Hepatocyte (in vitro differentiated cells): ENCODE results near the gene TM4SF4. TPM values are rescaled to one million over a fixed set of nuclear protein-coding genes. Genes with fewer than 3 reads are reported as not detected.

Experiments used
- DNase-seq: peaks from one replicate; pipeline ENCODE4 v3.0.0-alpha.2; 2016; ENCODE audit warnings: low spot score
- H2AFZ ChIP-seq: fragments of 200-600 bp; sonication (generic); 2 replicates; pipeline ENCODE4 v1.6.0; 2016; ENCODE audit warnings: antibody characterized with exemption, mild to moderate bottlenecking
- H3K27ac ChIP-seq: fragments of 200-600 bp; sonication (generic); 2 replicates; pipeline ENCODE4 v1.5.1; 2016; ENCODE audit warnings: mild to moderate bottlenecking
- H3K27me3 ChIP-seq: fragments of 200-600 bp; sonication (generic); 2 replicates; pipeline ENCODE4 v1.6.1; 2016
- H3K36me3 ChIP-seq: fragments of 200-600 bp; sonication (generic); replicated peaks from 2 replicates; pipeline ENCODE4 v1.5.1; 2016; ENCODE audit warnings: low read depth; ENCODE audit not compliant: insufficient read depth
- H3K4me1 ChIP-seq: fragments of 200-600 bp; sonication (generic); 2 replicates; pipeline ENCODE4 v1.5.1; 2016; ENCODE audit warnings: mild to moderate bottlenecking, moderate library complexity; ENCODE audit not compliant: insufficient read depth
- H3K4me2 ChIP-seq: fragments of 200-600 bp; sonication (generic); 2 replicates; pipeline ENCODE4 v1.6.0; 2016
- H3K4me3 ChIP-seq: fragments of 200-600 bp; sonication (generic); 2 replicates; pipeline ENCODE4 v1.5.1; 2016; ENCODE audit warnings: mild to moderate bottlenecking
- H3K79me2 ChIP-seq: fragments of 200-600 bp; sonication (generic); 2 replicates; pipeline ENCODE4 v1.6.0; 2017; ENCODE audit warnings: mild to moderate bottlenecking
- H3K9me2 ChIP-seq: fragments of 200-600 bp; sonication (generic); replicated peaks from 2 replicates; pipeline ENCODE4 v1.6.0; 2017; ENCODE audit warnings: mild to moderate bottlenecking; ENCODE audit not compliant: insufficient read depth
- H3K9me3 ChIP-seq: fragments of 200-600 bp; sonication (generic); 2 replicates; pipeline ENCODE4 v1.5.1; 2016; ENCODE audit warnings: low read depth, mild to moderate bottlenecking
- H4K20me1 ChIP-seq: fragments of 200-600 bp; sonication (generic); 2 replicates; pipeline ENCODE4 v1.6.0; 2016; ENCODE audit warnings: mild to moderate bottlenecking; ENCODE audit not compliant: insufficient read depth, poor library complexity, severe bottlenecking
- EZH2 ChIP-seq: fragments of 200-600 bp; sonication (generic); IDR thresholded peaks from 2 replicates; pipeline ENCODE4 v1.6.1; 2016; ENCODE audit warnings: antibody characterized with exemption, mild to moderate bottlenecking, borderline replicate concordance
- EZH2phosphoT487 ChIP-seq: fragments of 200-600 bp; sonication (generic); IDR thresholded peaks from one replicate; pipeline ENCODE4 v1.6.1; 2018; ENCODE audit warnings: antibody characterized with exemption, mild to moderate bottlenecking, low read depth, moderate library complexity; ENCODE audit not compliant: unreplicated experiment, severe bottlenecking
- WGBS: methylation state at CpG from one replicate; pipeline ENCODE4 v1.1.6; 2016; ENCODE audit warnings: low lambda C conversion rate; ENCODE audit errors: missing lambda C conversion rate; 5-methylcytosine and 5-hydroxymethylcytosine counted together
- polyA plus RNA-seq: library from polyadenylated mRNA; unstranded; fragments of >200 nt; fragmentation: Nextera tagmentation; extraction: Ambion mirVana; gene quantifications from 2 replicates; pipeline ENCODE4 v1.2.1, GENCODE V29; 2016
- total RNA-seq: library from RNA; depleted of rRNA; stranded (reverse); fragments of >200 nt; gene quantifications from 2 replicates; pipeline ENCODE4 v1.2.3, GENCODE V29; 2014
- TF ChIP-seq, protein P1 (sequence below): fragments of 200-600 bp; sonication (generic); IDR thresholded peaks from 2 replicates; pipeline ENCODE4 v1.5.1; 2016; ENCODE audit warnings: antibody characterized with exemption, mild to moderate bottlenecking; ENCODE audit not compliant: poor library complexity

The TM4SF4 gene
- total and polyA plus RNA-seq, 2 experiments from 2014 or later, result 434 to 763 TPM

GRCh38 chr3:149507491-149508324, 33.2 kb downstream of the TM4SF4 start:
- no peak overlapping the region for H2AFZ ChIP-seq
- no peak overlapping the region for H3K4me3 ChIP-seq
- H3K79me2 ChIP-seq, result no peaks in the 10 kb centered on the region
- H3K27me3 ChIP-seq, result no peaks in the 10 kb centered on the region
- no peak for DNase-seq
- H3K9me2 ChIP-seq, result no peaks in the 10 kb centered on the region
- H3K36me3 ChIP-seq, result no peaks in the 10 kb centered on the region
- TF ChIP-seq, protein P1, sequence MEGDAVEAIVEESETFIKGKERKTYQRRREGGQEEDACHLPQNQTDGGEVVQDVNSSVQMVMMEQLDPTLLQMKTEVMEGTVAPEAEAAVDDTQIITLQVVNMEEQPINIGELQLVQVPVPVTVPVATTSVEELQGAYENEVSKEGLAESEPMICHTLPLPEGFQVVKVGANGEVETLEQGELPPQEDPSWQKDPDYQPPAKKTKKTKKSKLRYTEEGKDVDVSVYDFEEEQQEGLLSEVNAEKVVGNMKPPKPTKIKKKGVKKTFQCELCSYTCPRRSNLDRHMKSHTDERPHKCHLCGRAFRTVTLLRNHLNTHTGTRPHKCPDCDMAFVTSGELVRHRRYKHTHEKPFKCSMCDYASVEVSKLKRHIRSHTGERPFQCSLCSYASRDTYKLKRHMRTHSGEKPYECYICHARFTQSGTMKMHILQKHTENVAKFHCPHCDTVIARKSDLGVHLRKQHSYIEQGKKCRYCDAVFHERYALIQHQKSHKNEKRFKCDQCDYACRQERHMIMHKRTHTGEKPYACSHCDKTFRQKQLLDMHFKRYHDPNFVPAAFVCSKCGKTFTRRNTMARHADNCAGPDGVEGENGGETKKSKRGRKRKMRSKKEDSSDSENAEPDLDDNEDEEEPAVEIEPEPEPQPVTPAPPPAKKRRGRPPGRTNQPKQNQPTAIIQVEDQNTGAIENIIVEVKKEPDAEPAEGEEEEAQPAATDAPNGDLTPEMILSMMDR, result no peak
- TF ChIP-seq EZH2phosphoT487, result no peak
- TF ChIP-seq EZH2, result no peak
- H4K20me1 ChIP-seq, result no peaks in the 10 kb centered on the region
- WGBS, result 64% methylated on average over 14 of the region's 14 CpGs
- H3K4me1 ChIP-seq, result no peaks in the 10 kb centered on the region
- no peak overlapping the region for H3K27ac ChIP-seq
- no peaks in the 10 kb centered on the region for H3K9me3 ChIP-seq
- no peak overlapping the region for H3K4me2 ChIP-seq

GRCh38 chr3:149509526-149509925, 35.0 kb downstream of the TM4SF4 start:
- Histone ChIP-seq H3K27me3 (no peaks in the 10 kb centered on the region), H3K9me2 (no peaks in the 10 kb centered on the region), H3K4me1 (no peaks in the 10 kb centered on the region), H3K9me3 (no peaks in the 10 kb centered on the region), H3K36me3 (no peaks in the 10 kb centered on the region), H3K4me2 (no peak overlapping the region), H2AFZ (no peak overlapping the region), H3K27ac (no peak overlapping the region), H4K20me1 (no peaks in the 10 kb centered on the region), H3K4me3 (no peak overlapping the region), H3K79me2 (no peaks in the 10 kb centered on the region)
- TF ChIP-seq EZH2 (no peak), EZH2phosphoT487 (no peak)
- TF ChIP-seq, protein P1, result no peak
- no peak for DNase-seq
- 81% methylated on average over 3 of the region's 3 CpGs for WGBS

GRCh38 chr3:149510480-149510879, 36.0 kb downstream of the TM4SF4 start:
- WGBS, result 94% methylated on average over 3 of the region's 3 CpGs
- TF ChIP-seq EZH2phosphoT487 (no peak), EZH2 (no peak)
- TF ChIP-seq, protein P1, result no peak
- Histone ChIP-seq H3K4me1 (no peaks in the 10 kb centered on the region), H3K9me2 (no peaks in the 10 kb centered on the region), H3K27me3 (no peaks in the 10 kb centered on the region), H3K36me3 (no peaks in the 10 kb centered on the region), H3K27ac (no peak overlapping the region), H3K79me2 (no peaks in the 10 kb centered on the region), H4K20me1 (no peaks in the 10 kb centered on the region), H3K4me3 (no peak overlapping the region), H3K4me2 (no peak overlapping the region), H2AFZ (no peak overlapping the region), H3K9me3 (no peaks in the 10 kb centered on the region)
- no peak for DNase-seq
